CMK (cell line): ENCODE measurements around the gene OR2AJ1.

Experiments
- DNase-seq: peaks from one replicate; pipeline ENCODE4 v3.0.0-alpha.2; 2010; ENCODE audit warnings: low read depth

Gene OR2AJ1

GRCh38 chr1:247962911-247963588 is 38.4 kb downstream of the OR2AJ1 start:
- DNase-seq, result peak; percentile 36

GRCh38 chr1:247964933-247965332 is 40.2 kb downstream of the OR2AJ1 start, which contains the start of gene OR2AK2:
TSS of gene OR2AK2 (plus strand) at chr1:247965233. CDS start at chr1:247965377, 144 bp downstream.
- no peak for DNase-seq

GRCh38 chr1:247966532-247967204 is 42.0 kb downstream of the OR2AJ1 start:
- DNase-seq, result no peak
